HG03521 (cell line): ENCODE data around the gene CDC26.
A peak's percentile ranks its signal among the peaks of the same experiment; 100 is the strongest.
"Not testable (repeated sequence)": the region's sequence is repeated elsewhere in the genome, so short reads cannot be mapped to it uniquely, and the experiment has no call there.

Experiments used
- ATAC-seq: cut with Tn5 transposase; IDR thresholded peaks from one replicate; pipeline ENCODE4 v1.9.1; 2021; ENCODE audit warnings: mild to moderate bottlenecking, moderate library complexity; ENCODE audit not compliant: unreplicated experiment

CDC26 gene

GRCh38 chr9:113244556-113244955 lies 30.8 kb downstream of the CDC26 start:
- ATAC-seq, result no peak

DNA sequence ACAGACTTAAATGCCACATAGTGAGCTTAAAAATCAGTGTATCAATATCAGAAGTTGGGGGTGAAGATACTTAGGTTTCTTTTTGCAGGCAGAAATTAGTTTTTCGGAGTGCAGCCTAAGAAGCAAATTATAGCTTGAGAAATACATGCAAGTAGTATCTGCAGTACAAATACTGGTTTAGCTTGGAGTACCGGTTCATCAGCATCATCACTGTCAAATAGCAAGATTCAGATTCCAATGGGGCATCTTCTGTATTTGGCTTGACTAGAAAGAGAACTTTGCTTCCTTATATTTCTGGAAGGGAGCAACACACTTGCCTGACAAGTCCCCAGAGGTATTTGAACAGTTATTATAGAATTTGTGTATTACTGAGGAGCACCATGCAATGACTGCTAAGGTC lies 34.2 kb downstream of the CDC26 start:
- no peak for ATAC-seq

GRCh38 chr9:113238859-113239232 lies 36.5 kb downstream of the CDC26 start:
- no peak for ATAC-seq

GRCh38 chr9:113238202-113238858 lies 37.0 kb downstream of the CDC26 start:
- ATAC-seq, result no peak

- no peak for ATAC-seq
Observed at GRCh38 chr9:113237026-113237425, 38.3 kb downstream of the CDC26 start.

DNA sequence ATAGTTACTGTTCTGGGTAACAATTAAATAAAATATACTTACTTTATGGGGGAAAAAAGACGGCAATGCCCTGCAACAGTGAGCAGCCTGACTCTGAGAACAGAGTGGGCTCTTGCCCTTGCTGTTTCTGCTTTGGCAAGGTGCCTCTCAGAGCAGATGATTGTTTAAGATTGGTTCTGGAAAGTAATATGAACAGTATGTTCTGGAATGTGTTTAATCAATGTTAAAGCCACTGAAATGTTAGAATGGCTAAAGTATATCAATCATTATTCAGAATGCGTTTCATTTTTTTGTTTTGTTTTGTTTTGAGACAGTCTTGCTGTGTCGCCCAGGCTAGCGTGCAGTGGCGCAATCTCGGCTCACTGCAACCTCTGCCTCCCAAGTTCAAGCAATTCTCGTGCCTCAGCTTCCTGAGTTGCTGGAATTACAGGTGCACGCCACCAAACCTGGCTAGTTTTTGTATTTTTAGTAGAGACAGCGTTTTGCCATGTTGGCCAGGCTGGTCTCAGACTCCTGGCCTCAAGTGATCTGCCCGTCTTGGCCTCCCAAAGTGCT lies 39.6 kb downstream of the CDC26 start:
- ATAC-seq, result not testable (repeated sequence)

DNA sequence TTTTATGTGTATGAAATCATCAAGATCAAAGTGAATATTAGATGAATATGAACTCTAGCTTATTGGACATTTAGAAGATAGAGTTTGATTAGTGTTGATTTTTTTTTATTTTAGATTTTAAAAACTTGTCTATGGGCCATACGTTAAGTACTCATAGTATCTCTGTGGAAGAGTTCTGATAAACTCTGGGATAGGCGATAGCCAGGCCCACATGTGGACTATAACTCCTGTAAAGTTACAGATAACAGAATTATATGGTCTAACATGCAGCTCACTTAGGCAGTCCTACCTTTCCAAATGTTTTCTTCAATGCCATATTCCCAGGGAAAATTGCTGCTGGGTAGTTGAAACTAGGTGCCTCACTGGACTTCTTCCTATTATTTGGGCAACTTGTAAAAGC lies 43.7 kb downstream of the CDC26 start:
- ATAC-seq, result no peak

- no peak for ATAC-seq
Observed at GRCh38 chr9:113228130-113228665, 47.2 kb downstream of the CDC26 start.

DNA sequence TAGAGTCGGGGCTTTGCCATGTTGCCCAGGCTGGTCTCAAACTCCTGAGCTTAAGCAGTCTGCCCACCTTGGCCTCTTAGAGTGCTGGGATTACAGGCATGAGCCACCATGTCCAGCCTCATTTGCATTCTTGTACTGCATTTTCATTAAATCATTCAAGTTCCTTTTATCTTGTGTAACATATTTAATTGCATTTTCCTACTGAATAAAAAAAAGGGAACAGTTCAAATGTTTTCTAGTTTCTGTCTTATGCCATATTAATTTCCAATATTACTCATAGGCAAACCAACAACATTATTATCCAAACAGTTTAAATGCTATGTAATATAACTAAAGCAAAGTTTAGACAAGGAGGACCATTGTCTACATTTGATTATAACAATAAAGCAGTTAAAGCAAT lies 47.9 kb downstream of the CDC26 start:
- no peak for ATAC-seq

DNA sequence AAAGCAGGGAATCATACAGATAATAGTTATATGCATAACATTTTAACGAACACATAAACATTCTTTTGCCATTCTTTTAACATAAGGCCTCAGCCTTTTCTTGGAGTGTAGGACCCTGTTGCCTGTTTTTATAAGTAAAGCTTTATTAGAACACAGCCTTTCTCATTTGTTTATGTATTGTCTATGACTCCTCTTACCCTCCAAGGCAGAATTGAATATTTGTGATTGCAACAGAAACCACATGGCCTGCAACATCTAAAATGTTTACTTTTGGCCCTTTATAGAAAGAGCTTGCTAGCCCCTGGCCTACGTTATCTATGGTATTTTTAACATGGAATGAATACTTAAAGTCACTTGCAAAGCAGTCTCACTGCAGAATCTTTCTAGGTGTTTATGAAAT lies 51.4 kb downstream of the CDC26 start:
- no peak for ATAC-seq

DNA sequence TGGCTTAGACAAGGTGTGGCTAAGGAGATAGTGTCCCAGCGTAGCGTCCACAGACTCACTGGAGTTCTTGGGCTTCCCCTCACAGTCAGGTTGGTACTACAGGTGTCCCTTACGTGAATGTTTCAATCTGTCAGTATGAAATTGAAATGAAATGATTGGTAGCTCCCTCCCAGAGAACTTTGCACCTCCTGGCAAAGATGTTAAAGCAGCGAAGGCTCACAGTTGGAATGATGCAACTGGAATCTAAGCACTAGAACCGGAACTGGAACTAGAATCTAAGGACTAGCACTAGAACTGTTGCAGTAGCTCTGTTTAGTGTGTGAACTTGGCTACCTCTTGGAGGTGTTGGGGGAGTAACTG lies 52.9 kb downstream of the CDC26 start:
- ATAC-seq, result no peak

GRCh38 chr9:113221800-113222481 lies 53.4 kb downstream of the CDC26 start:
- ATAC-seq, result no peak

GRCh38 chr9:113221003-113221799 lies 54.2 kb downstream of the CDC26 start, which contains the start of the genes FKBP15 and SLC31A1:
TSS of gene FKBP15 (minus strand) at chr9:113221277. CDS start at chr9:113221243, 34 bp downstream.
TSS of gene SLC31A1 (plus strand) at chr9:113221544. CDS start at chr9:113256149, 34,605 bp downstream.
- ATAC-seq, result peak; percentile 86

DNA sequence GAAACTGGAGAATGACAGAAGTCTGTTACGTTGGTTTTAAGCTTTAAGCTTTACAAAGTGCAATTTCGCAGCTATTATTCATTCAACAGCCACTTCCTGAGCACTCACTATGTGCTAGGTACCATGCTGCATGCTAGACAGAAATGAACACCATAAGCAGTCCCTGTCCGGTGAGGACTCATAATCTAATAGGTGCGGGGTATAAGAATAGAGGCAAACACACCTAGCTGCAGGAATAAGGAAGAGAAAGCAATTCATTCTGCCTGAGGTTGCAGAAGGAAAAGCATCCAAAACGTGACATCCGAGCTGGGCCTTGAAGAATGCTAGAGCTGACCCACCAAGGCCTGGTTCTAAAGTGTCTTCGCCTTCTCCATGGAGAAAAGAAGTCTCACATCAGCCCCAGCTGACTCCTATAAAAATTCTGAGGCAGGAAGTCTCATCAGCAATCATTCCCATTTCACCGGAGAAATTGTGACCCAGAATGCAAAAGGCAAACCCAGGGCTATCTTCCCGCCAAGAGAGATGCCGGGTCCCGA lies 54.8 kb downstream of the CDC26 start:
- ATAC-seq, result no peak

DNA sequence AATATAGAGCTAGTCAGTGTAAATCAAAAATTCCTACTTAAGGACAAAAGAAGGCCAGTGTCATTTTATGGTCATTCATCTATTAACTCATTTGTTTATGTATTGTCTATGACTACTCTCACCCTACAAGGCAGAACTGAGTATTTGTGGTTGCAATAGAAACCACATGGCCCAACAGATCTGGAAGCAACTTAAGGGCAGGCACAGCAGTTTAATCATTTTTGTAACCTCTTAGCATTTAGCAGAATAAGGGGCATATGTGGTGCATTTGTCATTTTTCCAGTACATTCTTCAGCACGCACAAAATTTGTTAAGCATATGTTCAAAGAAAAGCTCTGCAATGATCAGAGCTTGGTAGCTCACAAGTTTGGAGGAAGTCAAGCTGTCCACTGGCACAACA lies 55.4 kb downstream of the CDC26 start:
- peak; percentile 52 for ATAC-seq

- peak; percentile 27 for ATAC-seq
Observed at GRCh38 chr9:113219186-113219936, 56.0 kb downstream of the CDC26 start.
